Uterus (tissue), 4 donors: ENCODE data around the gene MFSD2A. TPM values are rescaled to one million over a fixed set of nuclear protein-coding genes. Genes with fewer than 3 reads are reported as not detected.

Source experiments
- DNase-seq, 2 donors: peaks; one replicate each; pipeline ENCODE4 v3.0.0-alpha.2; 2019 to 2020
- H3K27ac ChIP-seq, 2 donors: fragments of 200-600 bp; sonication (generic); 1 replicate in 1 of 2; 2 replicates in 1 of 2; pipeline ENCODE4 v1.5.1; 2016 to 2018
- H3K27me3 ChIP-seq, 2 donors: fragments of 200-600 bp; sonication (generic); one replicate each; pipeline ENCODE4 v1.5.1; 2018 to 2019; ENCODE audit warnings: control low read depth in 1 of 2
- H3K36me3 ChIP-seq, 2 donors: fragments of 200-600 bp; sonication (generic); one replicate each; pipeline ENCODE4 v1.5.1; 2019; ENCODE audit warnings: control low read depth in 1 of 2
- H3K4me1 ChIP-seq, 2 donors: fragments of 200-600 bp; sonication (generic); one replicate each; pipeline ENCODE4 v1.5.1; 2018 to 2019; ENCODE audit warnings: control low read depth in 1 of 2
- H3K4me3 ChIP-seq, 2 donors: fragments of 200-600 bp; sonication (generic); 1 replicate in 1 of 2; 2 replicates in 1 of 2; pipeline ENCODE4 v1.5.1; 2018 to 2019; ENCODE audit warnings: mild to moderate bottlenecking in 1 of 2
- H3K9me3 ChIP-seq, 2 donors: fragments of 200-600 bp; sonication (generic); one replicate each; pipeline ENCODE4 v1.5.1; 2019; ENCODE audit warnings: control low read depth in 1 of 2
- POLR2A ChIP-seq, 2 donors: fragments of 450-650 bp; IDR thresholded peaks; one replicate each; pipeline ENCODE4 v1.6.1; 2016; ENCODE audit warnings: antibody characterized with exemption in 2 of 2, mild to moderate bottlenecking in 1 of 2, moderate library complexity in 1 of 2
- intact Hi-C: fragments of 100-400 bp; cut with DNase I; formaldehyde crosslinking; loops from one replicate; pipeline ENCODE4 v1.15.1; 2023; ENCODE audit warnings: low total_unique reads
- total RNA-seq, 4 donors: library from RNA; depleted of rRNA in 3 of 4; stranded (reverse); fragments of >200 nt in 3 of 4; gene quantifications; one replicate each; pipeline versions ENCODE4 v1.1.0 to v1.2.4, GENCODE V29; 2014 to 2023
- TF ChIP-seq, protein P1 (sequence below), 4 experiments: fragments of 200-600 bp in 2 of 4; fragments of 450-650 bp in 2 of 4; sonication (generic) in 2 of 4; IDR thresholded peaks; one replicate each; pipeline ENCODE4 v1.5.1; 2016 to 2019; ENCODE audit warnings: antibody characterized with exemption in 4 of 4, mild to moderate bottlenecking in 2 of 4, moderate library complexity in 1 of 4
- donor health status: DM: yes; HTN: yes; CAD: no.

Gene MFSD2A
- total RNA-seq, 4 donors from 2014 or later, result 2.0 to 16.2 (median 6.5) TPM

DNA sequence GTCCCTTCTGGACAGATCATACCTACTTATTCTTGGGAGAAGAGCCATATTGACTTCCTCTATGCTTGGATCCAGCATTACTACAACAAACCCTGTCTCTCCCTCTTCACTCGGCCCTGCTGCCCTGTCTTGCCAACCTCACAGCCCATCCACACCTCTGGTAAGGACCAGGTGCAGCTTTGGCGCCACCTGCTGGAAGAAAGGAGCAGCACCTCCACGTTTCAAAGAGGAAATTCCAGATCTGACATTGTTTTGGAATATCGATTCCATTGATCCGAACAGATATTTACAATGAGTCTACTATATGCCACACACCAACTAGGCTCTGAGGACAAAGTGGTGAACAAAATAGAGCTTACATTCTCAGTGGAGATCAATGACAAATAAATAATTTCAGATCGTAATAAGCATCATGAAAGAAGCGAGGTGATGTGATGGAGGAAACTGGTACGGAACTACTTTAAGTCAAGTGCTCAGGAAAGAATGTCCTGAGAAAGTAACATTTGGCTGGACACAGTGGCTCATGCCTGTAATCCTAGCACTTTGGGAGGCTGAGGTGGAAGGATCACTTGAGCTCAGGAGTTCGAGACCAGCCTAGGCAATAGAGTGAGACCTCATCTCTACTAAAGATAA, 18.7 kb downstream of the MFSD2A start:
- H3K9me3 ChIP-seq, result no peaks in the 10 kb centered on the region
- no peaks in the 10 kb centered on the region for H3K4me1 ChIP-seq
- intact Hi-C loops, result loop anchor here (5.0 kb wide), 1 partner anchor 156 kb away; no protein-coding TSS in a partner anchor
- H3K27ac ChIP-seq, result no peak overlapping the region
- H3K36me3 ChIP-seq, result no peaks in the 10 kb centered on the region
- TF ChIP-seq POLR2A (IDR thresholded peaks at IDR 0.05), result no peak
- TF ChIP-seq, protein P1, sequence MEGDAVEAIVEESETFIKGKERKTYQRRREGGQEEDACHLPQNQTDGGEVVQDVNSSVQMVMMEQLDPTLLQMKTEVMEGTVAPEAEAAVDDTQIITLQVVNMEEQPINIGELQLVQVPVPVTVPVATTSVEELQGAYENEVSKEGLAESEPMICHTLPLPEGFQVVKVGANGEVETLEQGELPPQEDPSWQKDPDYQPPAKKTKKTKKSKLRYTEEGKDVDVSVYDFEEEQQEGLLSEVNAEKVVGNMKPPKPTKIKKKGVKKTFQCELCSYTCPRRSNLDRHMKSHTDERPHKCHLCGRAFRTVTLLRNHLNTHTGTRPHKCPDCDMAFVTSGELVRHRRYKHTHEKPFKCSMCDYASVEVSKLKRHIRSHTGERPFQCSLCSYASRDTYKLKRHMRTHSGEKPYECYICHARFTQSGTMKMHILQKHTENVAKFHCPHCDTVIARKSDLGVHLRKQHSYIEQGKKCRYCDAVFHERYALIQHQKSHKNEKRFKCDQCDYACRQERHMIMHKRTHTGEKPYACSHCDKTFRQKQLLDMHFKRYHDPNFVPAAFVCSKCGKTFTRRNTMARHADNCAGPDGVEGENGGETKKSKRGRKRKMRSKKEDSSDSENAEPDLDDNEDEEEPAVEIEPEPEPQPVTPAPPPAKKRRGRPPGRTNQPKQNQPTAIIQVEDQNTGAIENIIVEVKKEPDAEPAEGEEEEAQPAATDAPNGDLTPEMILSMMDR (IDR thresholded peaks at IDR 0.05), result peak; percentile 93 to 96 (median 94)
- H3K4me3 ChIP-seq, result no peak overlapping the region
- DNase-seq, result peak; percentile 69 to 76
- no peaks in the 10 kb centered on the region for H3K27me3 ChIP-seq

DNA sequence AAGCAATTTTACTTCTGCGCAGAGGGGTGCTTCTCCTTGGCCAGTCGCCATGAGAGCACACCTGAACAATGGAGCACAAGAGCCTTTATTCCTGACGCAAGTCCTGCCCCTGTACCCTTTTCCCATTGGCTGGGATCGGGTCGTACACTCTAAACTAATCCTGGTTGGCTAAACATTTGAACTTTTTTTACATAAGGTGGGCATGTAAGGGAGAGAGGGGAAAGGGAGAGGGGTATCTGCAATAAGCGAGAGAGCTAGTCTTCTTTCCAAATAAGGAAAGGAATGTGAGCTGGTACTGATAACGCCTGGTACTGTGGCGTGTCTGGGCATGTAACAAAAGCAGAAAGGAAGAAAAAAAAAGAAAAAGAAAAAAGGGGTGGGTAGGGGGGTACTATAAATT, 21.8 kb downstream of the MFSD2A start:
- no peaks in the 10 kb centered on the region for H3K9me3 ChIP-seq
- intact Hi-C loops, result no loop called here

DNA sequence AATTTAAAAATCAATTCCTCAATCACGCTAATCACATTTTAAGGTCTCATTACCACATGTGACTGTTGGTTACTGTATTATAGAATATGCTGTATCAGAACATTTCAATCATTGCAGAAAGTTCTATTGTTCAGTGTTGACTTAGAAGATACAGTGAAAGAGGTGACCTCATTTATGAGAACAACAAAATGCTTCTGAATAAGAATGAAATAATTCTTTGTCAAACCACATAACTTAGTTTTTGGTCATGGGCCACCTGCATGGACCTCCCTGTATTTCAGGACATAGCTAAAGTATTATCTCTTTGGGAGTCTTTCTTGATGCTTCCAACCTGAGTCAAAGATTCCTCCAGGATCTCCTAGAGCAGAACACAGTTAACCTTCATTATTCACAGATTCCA, 22.3 kb downstream of the MFSD2A start:
- intact Hi-C loops, result no loop called here
- no peak for DNase-seq
- no peaks in the 10 kb centered on the region for H3K27me3 ChIP-seq
- H3K27ac ChIP-seq, result no peak overlapping the region
- H3K4me1 ChIP-seq, result no peaks in the 10 kb centered on the region
- TF ChIP-seq, protein P1 (IDR thresholded peaks at IDR 0.05), result no peak
- TF ChIP-seq POLR2A (IDR thresholded peaks at IDR 0.05), result no peak
- no peaks in the 10 kb centered on the region for H3K9me3 ChIP-seq
- no peaks in the 10 kb centered on the region for H3K36me3 ChIP-seq
- H3K4me3 ChIP-seq, result no peak overlapping the region

More for the DNA sequence above, 21.8 kb downstream of the MFSD2A start:
- Histone ChIP-seq H3K4me1 (no peaks in the 10 kb centered on the region), H3K27ac (no peak overlapping the region), H3K36me3 (no peaks in the 10 kb centered on the region), H3K27me3 (no peaks in the 10 kb centered on the region), H3K4me3 (no peak overlapping the region)
- DNase-seq, result no peak
- no peak for TF ChIP-seq POLR2A (IDR thresholded peaks at IDR 0.05)
- TF ChIP-seq, protein P1 (IDR thresholded peaks at IDR 0.05), result no peak

DNA sequence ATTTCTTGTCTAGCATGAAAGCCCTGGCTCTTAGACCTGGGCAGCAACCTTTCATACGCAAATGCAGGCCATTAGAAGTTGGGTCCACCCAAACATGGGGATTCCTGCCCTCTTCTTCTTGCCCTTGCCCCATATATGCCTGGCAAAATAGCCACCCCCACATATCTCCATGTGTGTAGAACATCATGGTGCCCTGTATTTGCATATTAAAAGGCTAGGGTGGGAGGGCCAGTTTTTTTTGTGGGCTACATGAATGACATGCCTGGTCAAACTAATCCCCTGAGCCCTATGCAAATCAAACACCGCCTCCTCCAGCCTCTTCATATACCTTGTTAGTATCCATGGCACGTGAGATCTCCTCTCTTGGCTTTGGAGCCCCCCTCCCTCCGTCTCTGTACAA, 24.7 kb downstream of the MFSD2A start:
- Histone ChIP-seq H3K4me3 (no peak overlapping the region), H3K27me3 (no peaks in the 10 kb centered on the region), H3K36me3 (no peaks in the 10 kb centered on the region), H3K4me1 (no peaks in the 10 kb centered on the region), H3K27ac (no peak overlapping the region), H3K9me3 (no peaks in the 10 kb centered on the region)
- no peak for TF ChIP-seq POLR2A (IDR thresholded peaks at IDR 0.05)
- TF ChIP-seq, protein P1 (IDR thresholded peaks at IDR 0.05), result no peak
- no peak for DNase-seq
- intact Hi-C loops, result no loop called here

DNA sequence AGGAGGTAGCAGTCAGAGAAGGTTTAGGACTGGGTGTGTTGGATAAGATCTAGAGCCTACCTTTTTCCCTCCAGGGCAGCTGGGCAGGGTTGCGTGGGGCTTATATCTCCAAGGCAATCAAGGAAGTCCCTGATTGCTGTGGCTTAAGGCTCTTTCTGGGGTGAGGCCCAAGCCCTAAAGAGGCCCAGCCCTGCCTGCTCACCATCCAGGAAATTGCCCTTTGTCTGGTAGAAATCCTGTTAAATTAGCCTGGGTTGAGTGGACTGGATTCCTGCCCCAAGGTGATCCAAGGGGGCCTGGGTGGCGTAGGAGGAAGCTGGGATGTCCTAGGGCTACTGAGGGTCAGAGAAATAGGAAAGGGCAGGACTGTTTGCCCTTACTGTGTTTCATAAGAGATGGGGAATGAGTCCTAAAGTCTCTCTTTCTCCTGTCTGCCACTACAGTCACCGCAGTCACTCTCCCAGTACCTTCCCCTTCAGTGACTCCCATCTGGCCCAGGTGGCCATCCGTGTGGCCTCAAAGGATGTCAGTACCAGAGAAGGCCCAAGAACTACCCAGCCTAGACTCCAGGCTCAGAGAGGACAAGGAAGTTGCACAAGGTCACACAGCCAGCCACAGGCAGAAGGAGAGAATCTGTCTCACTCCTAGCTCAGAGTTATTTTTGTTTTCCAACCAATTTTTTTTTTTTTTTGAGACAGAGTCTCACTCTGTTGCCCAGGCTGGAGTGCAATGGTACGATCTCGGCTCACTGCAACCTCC, 25.8 kb downstream of the MFSD2A start:
- Histone ChIP-seq H3K4me1 (no peaks in the 10 kb centered on the region), H3K27ac (no peak overlapping the region), H3K27me3 (no peaks in the 10 kb centered on the region), H3K4me3 (no peak overlapping the region), H3K9me3 (no peaks in the 10 kb centered on the region), H3K36me3 (no peaks in the 10 kb centered on the region)
- no peak for DNase-seq
- TF ChIP-seq POLR2A (IDR thresholded peaks at IDR 0.05), result no peak
- TF ChIP-seq, protein P1 (IDR thresholded peaks at IDR 0.05), result no peak
- intact Hi-C loops, result no loop called here
